HepG2 (cell line): ENCODE results near the gene SALL2. TPM values are rescaled to one million over a fixed set of nuclear protein-coding genes. Genes with fewer than 3 reads are reported as not detected.
A peak's percentile ranks its signal among the peaks of the same experiment; 100 is the strongest.

Source experiments
- CEBPB ChIP-seq: IDR thresholded peaks from 2 replicates; pipeline ENCODE4 v1.6.1; 2011; ENCODE audit warnings: low read depth, low read length, improper control_type of control experiment, borderline replicate concordance
- CREB1 ChIP-seq, 2 experiments: fragments of 450-650 bp in 1 of 2; IDR thresholded peaks; 2 replicates each; pipeline ENCODE4 v1.6.1; 2016 to 2017; ENCODE audit warnings: control low read depth in 1 of 2, mild to moderate bottlenecking in 1 of 2, missing compliant biosample characterization in 1 of 2, missing genetic modification characterization in 1 of 2
- FOXA1 ChIP-seq, 2 experiments: fragments of 450-650 bp in 1 of 2; sonication (generic) in 1 of 2; formaldehyde crosslinking in 1 of 2; IDR thresholded peaks; 2 replicates each; pipeline versions ENCODE4 v1.4.0 to v1.6.1; 2016 to 2020; ENCODE audit warnings: missing genetic modification reagents in 1 of 2
- HDAC2 ChIP-seq: sonication (generic); formaldehyde crosslinking; IDR thresholded peaks from 2 replicates; pipeline ENCODE4 v1.4.0; 2020; ENCODE audit warnings: missing genetic modification reagents
- HMG20A ChIP-seq: IDR thresholded peaks from 2 replicates; pipeline ENCODE4 v1.6.1; 2016; ENCODE audit warnings: borderline replicate concordance
- MAFF ChIP-seq: IDR thresholded peaks from 2 replicates; pipeline ENCODE4 v1.6.1; 2011; ENCODE audit warnings: low read depth, low read length, improper control_type of control experiment
- MTA1 ChIP-seq: sonication (generic); formaldehyde crosslinking; IDR thresholded peaks from 2 replicates; pipeline ENCODE4 v1.4.0; 2020; ENCODE audit warnings: missing genetic modification reagents, mild to moderate bottlenecking, borderline replicate concordance
- NONO ChIP-seq, 2 experiments: fragments of 450-650 bp in 1 of 2; sonication (generic) in 1 of 2; formaldehyde crosslinking in 1 of 2; IDR thresholded peaks in 1 of 2; conservative IDR thresholded peaks in 1 of 2; 2 replicates each; pipeline versions ENCODE4 v1.6.1 to v1.8.0; 2017 to 2022; ENCODE audit warnings: mild to moderate bottlenecking in 1 of 2, missing genetic modification reagents in 1 of 2, moderate library complexity in 1 of 2
- POLR2G ChIP-seq: fragments of 200-400 bp; formaldehyde crosslinking; IDR thresholded peaks from 2 replicates; pipeline ENCODE4 v1.6.1; 2018; ENCODE audit warnings: mild to moderate bottlenecking, low read depth, low read length, moderate library complexity
- SKI ChIP-seq: fragments of 450-650 bp; IDR thresholded peaks from one replicate; pipeline ENCODE4 v1.6.1; 2018; ENCODE audit warnings: mild to moderate bottlenecking; ENCODE audit not compliant: partially characterized antibody
- SPEN ChIP-seq: sonication (generic); formaldehyde crosslinking; IDR thresholded peaks from 2 replicates; pipeline ENCODE4 v1.5.1; 2020; ENCODE audit warnings: low read depth, mild to moderate bottlenecking, missing genetic modification reagents
- ZFP36L1 ChIP-seq: sonication (generic); formaldehyde crosslinking; IDR thresholded peaks from 2 replicates; pipeline ENCODE4 v1.8.0; 2022; ENCODE audit warnings: mild to moderate bottlenecking, missing genetic modification reagents, moderate library complexity
- ZNF121 ChIP-seq: sonication (generic); formaldehyde crosslinking; IDR thresholded peaks from 2 replicates; pipeline ENCODE4 v1.5.0; 2020; ENCODE audit warnings: mild to moderate bottlenecking, missing genetic modification reagents
- ZNF256 ChIP-seq: sonication (generic); formaldehyde crosslinking; conservative IDR thresholded peaks from 2 replicates; pipeline ENCODE4 v1.4.0; 2020; ENCODE audit warnings: missing genetic modification reagents
- ZNF510 ChIP-seq: sonication (generic); formaldehyde crosslinking; IDR thresholded peaks from 2 replicates; pipeline ENCODE4 v1.4.0; 2020; ENCODE audit warnings: low read depth, mild to moderate bottlenecking, missing genetic modification reagents
- ZNF558 ChIP-seq: sonication (generic); formaldehyde crosslinking; IDR thresholded peaks from 2 replicates; pipeline ENCODE4 v1.9.0; 2022; ENCODE audit warnings: mild to moderate bottlenecking, missing genetic modification reagents, borderline replicate concordance
- ZNF607 ChIP-seq: sonication (generic); formaldehyde crosslinking; IDR thresholded peaks from 2 replicates; pipeline ENCODE4 v1.5.1; 2020; ENCODE audit warnings: missing genetic modification reagents, mild to moderate bottlenecking, borderline replicate concordance
- ZNF616 ChIP-seq: sonication (generic); formaldehyde crosslinking; IDR thresholded peaks from 2 replicates; pipeline ENCODE4 v1.5.0; 2020; ENCODE audit warnings: low read depth, mild to moderate bottlenecking, missing genetic modification reagents
- polyA plus RNA-seq, 8 experiments: library from polyadenylated mRNA; depleted of rRNA in 3 of 8; stranded (reverse) in 7 of 8; unstranded in 1 of 8; fragments of >200 nt; fragmentation: Illumina TruSeq in 4 of 8; extraction: Trizol in 4 of 8; gene quantifications; 2 replicates each; pipeline versions ENCODE4 v1.2.1 to v1.2.3, GENCODE V29; 2011 to 2016; ENCODE audit warnings: low read depth in 4 of 8, missing spikeins in 1 of 8, mixed read lengths in 1 of 8; ENCODE audit not compliant: insufficient read depth in 1 of 8
- total RNA-seq, 5 experiments: library from RNA; depleted of rRNA; stranded (reverse); fragments of >200 nt; fragmentation: Illumina TruSeq; extraction: Trizol; gene quantifications; 2 replicates each; pipeline ENCODE4 v1.2.3, GENCODE V29; 2016; ENCODE audit warnings: low read depth in 1 of 5
- TF ChIP-seq, protein P1 (sequence below): IDR thresholded peaks from 2 replicates; pipeline ENCODE4 v1.6.1; 2016; ENCODE audit warnings: missing compliant biosample characterization, missing genetic modification reagents, borderline replicate concordance
- TF ChIP-seq, protein P2 (sequence below): sonication (generic); formaldehyde crosslinking; IDR thresholded peaks from 2 replicates; pipeline ENCODE4 v1.5.0; 2020; ENCODE audit warnings: missing genetic modification reagents, mild to moderate bottlenecking, borderline replicate concordance
- TF ChIP-seq, protein P3 (sequence below): sonication (generic); formaldehyde crosslinking; IDR thresholded peaks from 2 replicates; pipeline ENCODE4 v1.5.0; 2020; ENCODE audit warnings: missing genetic modification reagents
- TF ChIP-seq, protein P4 (sequence below): sonication (generic); formaldehyde crosslinking; IDR thresholded peaks from 2 replicates; pipeline ENCODE4 v1.5.0; 2020; ENCODE audit warnings: missing genetic modification reagents
- TF ChIP-seq, protein P5 (sequence below): sonication (generic); formaldehyde crosslinking; IDR thresholded peaks from 2 replicates; pipeline ENCODE4 v1.4.0; 2020; ENCODE audit warnings: mild to moderate bottlenecking, missing genetic modification reagents, borderline replicate concordance

Gene SALL2
- total and polyA plus RNA-seq, 2 of the 13 experiments (the other 11 are each of a cell fraction or from before 2014, with no cell fraction given): 4.9 to 5.8 TPM

DNA sequence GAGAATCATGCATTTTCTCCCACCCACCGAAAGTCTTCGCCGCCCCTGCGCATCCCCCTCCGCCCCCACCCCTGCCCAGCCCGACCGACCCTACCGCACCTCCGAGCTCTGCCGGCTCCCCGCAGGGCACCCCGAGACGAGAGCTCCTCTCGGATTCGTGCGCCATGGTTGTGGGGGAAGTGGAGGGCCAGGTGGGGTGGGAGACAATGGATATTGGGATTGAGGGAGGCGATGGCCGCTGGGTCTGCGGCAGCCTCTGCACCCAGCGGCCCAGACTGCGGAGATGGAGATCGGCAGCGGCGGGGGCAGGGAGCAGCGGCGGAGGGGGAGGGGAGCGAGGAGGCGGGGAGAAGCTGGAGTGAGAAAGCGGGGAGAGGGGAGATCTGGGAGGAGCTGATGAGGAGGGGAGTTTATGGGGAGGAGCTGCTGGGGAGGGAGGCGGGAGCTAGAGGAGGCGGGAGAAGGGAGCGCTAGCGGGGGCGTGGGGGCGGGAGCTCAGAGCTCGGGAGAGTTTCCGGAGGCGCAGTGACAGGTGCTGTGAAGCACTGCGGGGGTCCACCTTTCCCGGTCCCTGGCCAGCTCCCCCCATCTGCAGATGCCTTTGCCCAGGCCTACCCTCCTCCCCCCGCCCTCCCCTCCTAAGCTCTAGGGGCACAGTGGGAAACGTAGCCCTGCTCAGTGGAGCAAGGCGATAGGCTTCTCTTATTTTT is at the start of gene SALL2 (continued):
- TF ChIP-seq NONO (IDR thresholded peaks at IDR 0.05): peak; percentile 41; the same call in 1 of the 2 replicates
- TF ChIP-seq NONO (CRISPR knock-in tag; conservative IDR thresholded peaks at IDR 0.05): peak; percentile 84
- TF ChIP-seq SPEN (CRISPR knock-in tag): peak; percentile 16; the same call in 1 of the 2 replicates
- TF ChIP-seq ZNF121 (CRISPR knock-in tag): no peak; the same call in 1 of the 2 replicates
- TF ChIP-seq FOXA1 (IDR thresholded peaks at IDR 0.05): no peak
- TF ChIP-seq FOXA1 (CRISPR knock-in tag; IDR thresholded peaks at IDR 0.05): no peak
- 0 out of 2 replicates have a peak, but pooled peaks have one; percentile 50 for TF ChIP-seq POLR2G
- no peak for TF ChIP-seq CEBPB
- TF ChIP-seq HMG20A (CRISPR knock-in tag): no peak
- TF ChIP-seq ZNF510: no peak
- TF ChIP-seq ZNF256 (CRISPR knock-in tag): no peak
- TF ChIP-seq, protein P1, sequence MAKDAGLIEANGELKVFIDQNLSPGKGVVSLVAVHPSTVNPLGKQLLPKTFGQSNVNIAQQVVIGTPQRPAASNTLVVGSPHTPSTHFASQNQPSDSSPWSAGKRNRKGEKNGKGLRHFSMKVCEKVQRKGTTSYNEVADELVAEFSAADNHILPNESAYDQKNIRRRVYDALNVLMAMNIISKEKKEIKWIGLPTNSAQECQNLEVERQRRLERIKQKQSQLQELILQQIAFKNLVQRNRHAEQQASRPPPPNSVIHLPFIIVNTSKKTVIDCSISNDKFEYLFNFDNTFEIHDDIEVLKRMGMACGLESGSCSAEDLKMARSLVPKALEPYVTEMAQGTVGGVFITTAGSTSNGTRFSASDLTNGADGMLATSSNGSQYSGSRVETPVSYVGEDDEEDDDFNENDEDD (CRISPR knock-in tag): 0 out of 2 replicates have a peak, but pooled peaks have one; percentile 30
- TF ChIP-seq ZNF616 (CRISPR knock-in tag): peak; percentile 63; the same call in 1 of the 2 replicates
- no peak for TF ChIP-seq ZNF558 (CRISPR knock-in tag)
- TF ChIP-seq ZNF607: 0 out of 2 replicates have a peak, but pooled peaks have one; percentile 23
- no peak; the same call in 1 of the 2 replicates for TF ChIP-seq HDAC2 (CRISPR knock-in tag)
- TF ChIP-seq SKI: no peak
- TF ChIP-seq MTA1 (CRISPR knock-in tag): no peak
- TF ChIP-seq ZFP36L1 (CRISPR knock-in tag): 0 out of 2 replicates have a peak, but pooled peaks have one; percentile 25
- TF ChIP-seq, protein P2, sequence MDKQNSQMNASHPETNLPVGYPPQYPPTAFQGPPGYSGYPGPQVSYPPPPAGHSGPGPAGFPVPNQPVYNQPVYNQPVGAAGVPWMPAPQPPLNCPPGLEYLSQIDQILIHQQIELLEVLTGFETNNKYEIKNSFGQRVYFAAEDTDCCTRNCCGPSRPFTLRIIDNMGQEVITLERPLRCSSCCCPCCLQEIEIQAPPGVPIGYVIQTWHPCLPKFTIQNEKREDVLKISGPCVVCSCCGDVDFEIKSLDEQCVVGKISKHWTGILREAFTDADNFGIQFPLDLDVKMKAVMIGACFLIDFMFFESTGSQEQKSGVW (CRISPR knock-in tag): no peak
- TF ChIP-seq, protein P3, sequence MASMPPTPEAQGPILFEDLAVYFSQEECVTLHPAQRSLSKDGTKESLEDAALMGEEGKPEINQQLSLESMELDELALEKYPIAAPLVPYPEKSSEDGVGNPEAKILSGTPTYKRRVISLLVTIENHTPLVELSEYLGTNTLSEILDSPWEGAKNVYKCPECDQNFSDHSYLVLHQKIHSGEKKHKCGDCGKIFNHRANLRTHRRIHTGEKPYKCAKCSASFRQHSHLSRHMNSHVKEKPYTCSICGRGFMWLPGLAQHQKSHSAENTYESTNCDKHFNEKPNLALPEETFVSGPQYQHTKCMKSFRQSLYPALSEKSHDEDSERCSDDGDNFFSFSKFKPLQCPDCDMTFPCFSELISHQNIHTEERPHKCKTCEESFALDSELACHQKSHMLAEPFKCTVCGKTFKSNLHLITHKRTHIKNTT: no peak
- TF ChIP-seq, protein P4, sequence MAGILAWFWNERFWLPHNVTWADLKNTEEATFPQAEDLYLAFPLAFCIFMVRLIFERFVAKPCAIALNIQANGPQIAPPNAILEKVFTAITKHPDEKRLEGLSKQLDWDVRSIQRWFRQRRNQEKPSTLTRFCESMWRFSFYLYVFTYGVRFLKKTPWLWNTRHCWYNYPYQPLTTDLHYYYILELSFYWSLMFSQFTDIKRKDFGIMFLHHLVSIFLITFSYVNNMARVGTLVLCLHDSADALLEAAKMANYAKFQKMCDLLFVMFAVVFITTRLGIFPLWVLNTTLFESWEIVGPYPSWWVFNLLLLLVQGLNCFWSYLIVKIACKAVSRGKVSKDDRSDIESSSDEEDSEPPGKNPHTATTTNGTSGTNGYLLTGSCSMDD (CRISPR knock-in tag): no peak
- TF ChIP-seq CREB1 (IDR thresholded peaks at IDR 0.05): no peak
- TF ChIP-seq CREB1 (CRISPR knock-in tag; IDR thresholded peaks at IDR 0.05): no peak
- TF ChIP-seq MAFF: no peak
- TF ChIP-seq, protein P5, sequence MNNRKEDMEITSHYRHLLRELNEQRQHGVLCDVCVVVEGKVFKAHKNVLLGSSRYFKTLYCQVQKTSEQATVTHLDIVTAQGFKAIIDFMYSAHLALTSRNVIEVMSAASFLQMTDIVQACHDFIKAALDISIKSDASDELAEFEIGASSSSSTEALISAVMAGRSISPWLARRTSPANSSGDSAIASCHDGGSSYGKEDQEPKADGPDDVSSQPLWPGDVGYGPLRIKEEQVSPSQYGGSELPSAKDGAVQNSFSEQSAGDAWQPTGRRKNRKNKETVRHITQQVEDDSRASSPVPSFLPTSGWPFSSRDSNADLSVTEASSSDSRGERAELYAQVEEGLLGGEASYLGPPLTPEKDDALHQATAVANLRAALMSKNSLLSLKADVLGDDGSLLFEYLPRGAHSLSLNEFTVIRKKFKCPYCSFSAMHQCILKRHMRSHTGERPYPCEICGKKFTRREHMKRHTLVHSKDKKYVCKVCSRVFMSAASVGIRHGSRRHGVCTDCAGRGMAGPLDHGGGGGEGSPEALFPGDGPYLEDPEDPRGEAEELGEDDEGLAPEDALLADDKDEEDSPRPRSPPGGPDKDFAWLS (CRISPR knock-in tag): no peak
